Head of caudate nucleus (tissue), 42 donors: ENCODE data around the gene CBX5.
A peak's percentile ranks its signal among the peaks of the same experiment; 100 is the strongest.

Experiments
- DNase-seq, 42 donors: peaks; one replicate each; pipeline versions ENCODE4 v3.0.0 to v3.0.0-alpha.2; 2020 to 2021; ENCODE audit warnings: mixed read lengths in 7 of 42
- intact Hi-C: fragments of 100-400 bp; cut with DNase I; formaldehyde crosslinking; loops from one replicate; pipeline ENCODE4 v1.15.0; 2022

CBX5 gene

DNA sequence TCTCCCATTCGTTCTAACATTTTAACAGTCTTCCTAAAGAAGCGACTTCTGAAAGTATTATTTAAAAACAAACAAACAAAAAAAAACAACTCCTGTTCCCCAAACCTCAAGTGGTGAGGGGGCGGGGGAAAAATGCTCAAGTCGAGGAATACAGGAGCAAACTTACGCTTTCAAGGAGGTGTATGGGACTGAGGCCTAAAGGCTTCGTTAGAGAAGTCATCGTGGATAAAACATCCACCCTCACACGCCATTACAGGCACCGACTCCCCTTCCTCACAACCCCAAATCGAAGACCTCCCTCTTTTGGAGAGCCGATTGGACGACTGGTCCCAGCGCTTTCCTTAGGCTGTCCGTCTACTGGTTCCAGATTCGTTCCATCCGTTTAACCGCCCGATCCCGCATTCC lies 693 bp downstream of the CBX5 start:
- no peak for DNase-seq
- intact Hi-C loops, result no loop called here

DNA sequence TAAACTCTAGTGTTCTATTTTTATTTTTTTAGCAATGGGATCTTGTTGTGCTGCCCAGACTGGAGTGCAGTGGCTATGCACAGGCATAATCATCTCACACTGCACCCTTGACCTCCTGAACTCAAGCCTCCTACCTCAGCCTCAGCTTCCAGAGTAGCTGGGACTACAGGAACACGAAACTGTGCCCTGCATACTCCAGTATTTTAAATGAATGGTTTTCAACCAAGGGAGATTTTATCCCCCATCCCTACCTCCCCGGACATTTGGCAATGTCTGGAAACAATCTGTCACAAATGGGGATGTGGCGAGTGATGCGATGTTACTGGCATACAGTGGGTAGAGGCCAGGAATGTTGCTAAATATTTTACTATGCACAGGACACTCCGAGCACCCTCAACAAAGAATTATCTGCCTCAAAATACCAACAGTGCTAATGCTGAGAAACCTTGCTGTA lies 2.1 kb downstream of the CBX5 start:
- no peak for DNase-seq
- intact Hi-C loops, result no loop called here

DNA sequence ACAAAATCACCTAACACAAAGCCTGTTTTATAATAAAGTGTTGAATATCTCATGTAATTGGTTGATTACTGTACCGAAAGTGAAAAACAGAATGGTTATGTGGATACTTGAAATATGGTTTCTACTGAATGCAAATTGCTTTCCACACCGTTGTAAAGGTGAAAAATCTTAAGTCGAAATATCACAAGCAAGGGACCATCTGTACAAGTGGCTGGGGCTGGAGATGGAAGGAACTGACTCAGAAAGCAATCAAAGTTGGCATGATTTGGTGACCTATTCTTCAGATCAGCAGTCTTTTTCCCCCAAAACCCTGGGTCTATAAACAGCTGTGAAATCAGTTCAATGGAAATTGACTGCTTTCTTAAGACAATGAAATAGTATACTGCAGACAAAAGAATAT lies 3.6 kb downstream of the CBX5 start:
- intact Hi-C loops, result no loop called here
- DNase-seq, result no peak

DNA sequence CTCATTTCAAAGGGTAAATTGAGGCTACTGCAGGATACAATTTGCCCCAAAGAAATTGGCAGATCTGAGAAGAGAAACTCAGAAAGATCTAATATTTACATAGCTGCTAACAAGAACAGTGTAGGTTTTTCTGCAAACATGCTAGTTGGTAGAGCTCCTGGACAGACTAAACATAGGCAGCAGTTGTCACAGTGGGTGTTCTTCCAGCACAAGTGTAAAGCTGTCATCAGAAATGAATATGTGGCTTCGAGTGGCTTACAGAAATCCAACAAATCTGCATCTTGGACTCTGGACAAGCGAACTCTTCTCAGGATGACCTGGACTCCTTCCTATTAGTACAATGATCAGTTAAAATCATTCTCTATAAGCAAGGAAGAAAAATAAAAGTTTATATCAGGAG lies 5.9 kb downstream of the CBX5 start:
- no peak for DNase-seq
- intact Hi-C loops, result no loop called here

- intact Hi-C loops, result no loop called here
- DNase-seq, result no peak
Observed at GRCh38 chr12:54272214-54272613, 7.7 kb downstream of the CBX5 start.

DNA sequence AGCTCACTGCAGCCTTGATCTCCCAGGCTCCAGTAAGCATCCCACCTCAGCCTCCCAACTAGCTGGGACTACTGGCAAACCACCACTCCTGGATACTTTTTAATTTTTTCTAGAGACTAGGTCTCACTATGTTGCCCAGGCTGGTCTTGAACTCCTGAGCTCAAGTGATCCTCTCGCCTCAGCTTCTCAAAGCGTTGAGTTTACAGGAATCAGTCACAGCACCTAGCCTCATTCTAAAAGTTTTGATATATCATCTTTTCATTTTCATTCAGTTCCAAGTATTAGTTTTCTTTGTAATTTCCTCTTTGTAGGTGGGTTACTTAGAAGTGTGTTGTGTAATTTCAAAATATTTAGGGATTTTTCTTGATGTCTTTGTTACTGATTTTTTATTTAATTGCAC lies 9.6 kb downstream of the CBX5 start:
- no peak for DNase-seq
- intact Hi-C loops, result no loop called here

DNA sequence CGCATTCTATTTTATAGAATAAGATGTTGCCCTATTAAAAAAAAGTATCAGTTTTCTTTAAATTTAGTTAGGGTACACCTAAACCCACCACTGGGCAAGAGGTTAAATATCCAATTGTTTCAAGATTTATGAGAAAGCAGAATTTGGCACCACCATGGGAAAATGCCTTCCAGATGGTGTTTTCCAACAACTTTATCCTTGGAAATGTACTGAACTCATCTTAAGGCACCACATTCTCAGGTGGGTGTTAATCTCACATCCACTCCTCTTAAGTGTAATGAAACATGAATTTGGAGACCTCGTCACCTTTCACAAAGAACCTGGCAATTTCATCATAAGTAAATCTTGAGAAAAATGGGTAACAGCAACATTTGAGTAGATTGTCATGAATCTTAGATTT lies 13.1 kb downstream of the CBX5 start:
- intact Hi-C loops, result no loop called here
- DNase-seq, result no peak

DNA sequence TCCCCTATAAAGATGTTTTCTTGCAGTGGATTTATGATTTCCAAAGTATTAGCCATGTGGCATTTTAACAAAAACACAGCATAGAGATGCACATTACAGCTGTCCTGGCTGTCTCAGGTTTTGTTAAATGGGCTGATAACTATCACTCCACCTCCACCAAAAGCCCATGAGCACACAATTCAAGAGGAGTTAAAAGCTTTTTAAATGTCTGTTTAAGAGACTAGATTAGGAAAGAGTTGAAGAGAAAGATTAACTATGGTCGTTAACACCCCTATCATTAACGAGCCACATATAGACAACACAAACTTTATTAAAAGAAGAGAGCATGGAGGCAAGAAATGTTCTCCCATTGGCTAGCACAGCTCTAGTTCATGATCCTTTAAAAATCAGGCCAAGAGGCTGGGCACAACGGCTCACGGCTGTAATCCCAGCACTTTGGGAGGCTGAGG lies 14.5 kb downstream of the CBX5 start:
- intact Hi-C loops, result no loop called here

GRCh38 chr12:54262403-54262925 lies 17.5 kb downstream of the CBX5 start:
- no peak for DNase-seq
- intact Hi-C loops, result no loop called here

More for the DNA sequence above, 14.5 kb downstream of the CBX5 start:
- no peak for DNase-seq

- intact Hi-C loops, result no loop called here
- no peak for DNase-seq
Observed at GRCh38 chr12:54261815-54262402, 18.0 kb downstream of the CBX5 start.

DNA sequence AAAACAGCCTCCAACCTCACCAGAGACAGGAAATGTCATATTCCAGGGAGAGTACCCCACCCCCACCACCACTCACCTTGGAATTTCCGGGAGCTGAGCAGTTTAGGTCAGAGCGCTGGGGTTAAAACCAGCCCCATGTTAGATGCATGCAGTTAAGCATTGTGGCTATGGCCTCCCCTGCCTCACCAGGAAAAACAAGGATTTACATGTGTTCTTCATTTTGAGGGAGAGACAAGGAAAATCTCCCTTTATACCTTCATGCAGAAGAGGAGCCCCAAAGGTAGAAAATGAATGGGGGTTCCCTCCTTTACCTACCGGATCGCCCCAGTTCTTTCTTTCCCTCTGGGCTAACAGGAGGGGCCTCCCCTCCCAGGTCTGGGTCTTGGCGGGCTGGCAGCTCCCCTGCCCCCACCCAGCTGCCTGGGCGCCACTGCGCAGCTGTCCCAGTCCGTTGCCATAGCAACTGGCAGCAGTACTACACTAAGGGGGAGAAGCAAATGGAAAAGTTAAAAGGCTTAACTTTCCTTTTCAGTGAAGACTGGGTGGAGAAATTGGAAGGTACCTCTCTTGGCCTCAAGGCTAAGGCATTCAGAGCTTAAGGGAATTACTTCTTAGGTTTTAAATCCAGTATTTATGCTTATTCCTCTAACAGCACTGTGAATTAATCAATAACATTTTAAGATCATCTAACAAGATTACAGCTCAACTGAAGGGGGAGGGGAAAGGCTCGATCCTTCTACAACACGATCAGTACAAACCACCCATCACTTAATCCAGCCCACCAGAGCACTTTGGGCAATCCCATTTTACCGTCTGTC lies 20.5 kb downstream of the CBX5 start:
- peak; percentile 68 to 95 (median 89) for DNase-seq
- intact Hi-C loops, result no loop called here

DNA sequence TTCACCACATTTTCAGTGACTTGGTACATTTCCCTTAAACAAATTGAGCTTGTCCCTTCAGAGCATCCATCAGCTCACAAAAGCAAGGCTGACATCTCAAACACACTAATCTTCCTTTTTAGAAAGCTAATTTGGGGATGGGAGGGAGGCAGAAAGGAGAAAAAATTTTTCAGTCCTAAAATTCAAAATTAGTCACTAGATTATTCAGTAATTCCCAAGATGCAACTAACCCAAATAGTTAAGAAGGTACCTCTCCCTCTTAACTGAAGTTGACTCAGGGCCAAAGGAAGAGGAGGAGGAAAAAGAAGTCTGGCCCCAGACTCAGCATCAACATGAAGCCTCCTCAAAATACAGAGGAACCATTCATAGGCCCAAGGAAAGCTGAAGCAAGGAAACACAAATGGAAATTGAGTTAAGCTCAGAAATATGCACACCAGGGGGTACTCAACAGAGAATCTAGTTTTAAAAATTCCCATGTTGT lies 21.7 kb downstream of the CBX5 start:
- DNase-seq, result peak in 3 of 42 donors; percentile 12 to 36 (median 17)
- intact Hi-C loops, result no loop called here

DNA sequence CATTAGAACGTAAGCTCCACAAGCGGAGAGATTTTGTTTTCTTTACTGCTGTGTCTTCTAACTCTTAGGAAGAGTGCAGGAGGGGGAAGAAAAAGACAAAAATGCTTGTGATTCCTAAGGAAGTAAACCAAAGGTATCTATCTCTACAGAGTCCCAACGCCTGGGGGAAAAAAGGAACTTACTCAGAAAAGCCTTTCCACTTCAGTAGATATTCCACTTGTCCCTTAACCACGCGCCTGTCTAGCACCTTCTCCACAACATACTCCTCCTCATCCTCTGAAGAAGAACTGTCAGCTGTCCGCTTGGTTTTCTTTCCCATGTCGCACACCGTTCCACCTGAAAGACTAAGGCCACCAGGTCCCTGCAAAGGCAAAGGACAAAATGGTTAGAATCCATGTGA lies 22.6 kb downstream of the CBX5 start:
- intact Hi-C loops, result no loop called here
- no peak for DNase-seq

GRCh38 chr12:54253240-54253639 lies 26.7 kb downstream of the CBX5 start:
- intact Hi-C loops, result no loop called here

GRCh38 chr12:54251667-54252284 lies 28.1 kb downstream of the CBX5 start:
- intact Hi-C loops, result no loop called here
- peak in 4 of 42 donors; percentile 14 to 51 (median 33) for DNase-seq

More at GRCh38 chr12:54253240-54253639, 26.7 kb downstream of the CBX5 start:
- no peak for DNase-seq

GRCh38 chr12:54249489-54249888 lies 30.4 kb downstream of the CBX5 start:
- peak in 20 of 42 donors; percentile 18 to 58 (median 29) for DNase-seq
- intact Hi-C loops, result no loop called here

GRCh38 chr12:54246011-54246641 lies 33.8 kb downstream of the CBX5 start:
- DNase-seq, result no peak

DNA sequence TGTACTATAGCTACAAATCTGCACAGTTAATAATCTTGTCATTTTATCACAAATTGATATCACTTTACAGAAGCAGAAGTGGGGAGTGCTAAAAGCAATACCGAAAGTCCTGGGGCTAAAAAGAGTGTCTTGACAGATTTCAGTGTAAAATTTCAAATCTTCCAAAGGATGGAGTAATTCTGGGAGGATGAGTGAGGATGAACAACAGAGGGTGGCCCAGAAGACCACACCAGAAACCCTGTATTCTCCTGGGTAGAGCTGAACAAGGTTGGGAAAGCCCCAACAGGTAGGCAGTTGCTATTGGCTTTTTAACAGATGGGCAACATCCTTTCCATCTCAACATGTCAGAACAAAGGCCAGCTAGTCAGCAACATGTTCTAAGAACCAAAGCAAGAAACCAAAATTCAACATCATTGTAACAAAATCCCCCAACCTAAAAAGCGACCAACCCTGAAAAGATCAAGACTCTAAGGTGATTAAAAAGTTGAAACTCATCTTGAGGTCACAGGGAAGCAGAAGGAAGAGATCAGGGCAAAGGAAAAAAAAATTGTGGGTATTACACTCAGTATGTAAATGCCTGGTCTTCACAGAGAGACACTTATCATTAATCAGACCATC lies 38.8 kb downstream of the CBX5 start:
- intact Hi-C loops, result no loop called here
- no peak for DNase-seq

More at GRCh38 chr12:54246011-54246641, 33.8 kb downstream of the CBX5 start:
- intact Hi-C loops, result no loop called here

DNA sequence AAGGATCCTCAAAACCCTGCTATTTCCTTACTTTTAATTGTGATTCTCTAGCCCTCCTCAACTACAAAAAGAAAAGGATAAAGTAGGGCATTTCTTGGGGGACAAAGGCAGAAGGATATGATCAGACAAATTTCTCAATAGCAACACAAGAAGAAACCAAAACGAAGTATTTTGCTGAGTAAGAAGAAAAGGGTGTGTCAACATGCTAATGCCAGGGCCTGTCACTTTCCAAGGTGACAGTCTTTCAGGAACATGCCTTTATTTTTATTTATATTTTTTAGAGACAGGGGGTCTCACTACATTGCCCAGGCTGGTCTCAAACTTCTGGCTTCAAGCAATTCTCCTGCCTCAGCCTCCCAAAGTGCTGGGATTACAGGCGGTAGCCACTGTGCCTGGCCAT lies 39.8 kb downstream of the CBX5 start:
- no peak for DNase-seq
- intact Hi-C loops, result no loop called here
